Aorta (tissue), 5 donors: ENCODE measurements around the gene CAV1. TPM values are rescaled to one million over a fixed set of nuclear protein-coding genes. Genes with fewer than 3 reads are reported as not detected.

Source experiments
- ATAC-seq: fragments of 200-7000 bp; cut with Tn5 transposase; one replicate; pipeline ENCODE4 v1.9.1; 2022; ENCODE audit warnings: moderate library complexity; ENCODE audit not compliant: low FRiP score
- DNase-seq, 2 donors: peaks; one replicate each; pipeline ENCODE4 v3.0.0-alpha.2; 2020
- H3K27ac ChIP-seq, 2 donors: one replicate each; pipeline ENCODE4 v1.5.1; 2013; ENCODE audit warnings: low read length in 2 of 2, mild to moderate bottlenecking in 2 of 2, moderate library complexity in 2 of 2, control low read depth in 1 of 2, inconsistent platforms in 1 of 2, low read depth in 1 of 2
- H3K27me3 ChIP-seq, 2 donors: one replicate each; pipeline ENCODE4 v1.6.1; 2013; ENCODE audit warnings: control low read depth in 1 of 2, low read length in 1 of 2, mild to moderate bottlenecking in 1 of 2, moderate library complexity in 1 of 2; ENCODE audit not compliant: insufficient read depth in 2 of 2, control insufficient read depth in 1 of 2
- H3K36me3 ChIP-seq, 2 donors: one replicate each; pipeline ENCODE4 v1.6.1; 2013; ENCODE audit warnings: control low read depth in 1 of 2, low read length in 1 of 2, mild to moderate bottlenecking in 1 of 2; ENCODE audit not compliant: insufficient read depth in 2 of 2, control insufficient read depth in 1 of 2
- H3K4me1 ChIP-seq, 2 donors: one replicate each; pipeline ENCODE4 v1.6.1; 2013; ENCODE audit warnings: low read length in 2 of 2, control low read depth in 1 of 2, mild to moderate bottlenecking in 1 of 2, moderate library complexity in 1 of 2; ENCODE audit not compliant: insufficient read depth in 2 of 2, control insufficient read depth in 1 of 2
- H3K4me3 ChIP-seq, 2 donors: one replicate each; pipeline ENCODE4 v1.5.1; 2013; ENCODE audit warnings: low read length in 2 of 2, control low read depth in 1 of 2, mild to moderate bottlenecking in 1 of 2
- H3K9me3 ChIP-seq: one replicate; pipeline ENCODE4 v1.6.1; 2013; ENCODE audit warnings: mild to moderate bottlenecking, low read length; ENCODE audit not compliant: control insufficient read depth
- WGBS, 2 donors: extraction: QIAGEN DNeasy Blood & Tissue Kit; methylation state at CpG; one replicate each; pipeline ENCODE4 v1.1.7; 2013; 5-methylcytosine and 5-hydroxymethylcytosine counted together
- intact Hi-C, 2 donors: fragments of 100-400 bp; cut with DNase I; formaldehyde crosslinking; loops; one replicate each; pipeline versions ENCODE4 v1.14.2 to v1.15.0; 2022
- polyA plus RNA-seq, 2 donors: library from polyadenylated mRNA; stranded (reverse); fragments of 200-250 nt; gene quantifications; one replicate each; pipeline ENCODE4 v1.2.3, GENCODE V29; 2013
- total RNA-seq, 2 donors: library from RNA; stranded (reverse); fragmentation: NEBNext Ultra II Directional; extraction: Animal tissue kit (Norgen Biotek cat#: 25700); gene quantifications; one replicate each; pipeline ENCODE4 v1.2.1, GENCODE V29; 2021
- donor health status: healthy with polysubstance abuse.
- donor health status: Bipolar disorder and iron deficiency.
- donor health status: DM: no; HTN: no; CAD: no.
- donor health status: DM: no; HTN: no; CAD: no.
- donor health status: DM: yes; HTN: yes; CAD: no.

The CAV1 gene
- total and polyA plus RNA-seq, 4 donors, result 133 to 230 (median 229) TPM

DNA sequence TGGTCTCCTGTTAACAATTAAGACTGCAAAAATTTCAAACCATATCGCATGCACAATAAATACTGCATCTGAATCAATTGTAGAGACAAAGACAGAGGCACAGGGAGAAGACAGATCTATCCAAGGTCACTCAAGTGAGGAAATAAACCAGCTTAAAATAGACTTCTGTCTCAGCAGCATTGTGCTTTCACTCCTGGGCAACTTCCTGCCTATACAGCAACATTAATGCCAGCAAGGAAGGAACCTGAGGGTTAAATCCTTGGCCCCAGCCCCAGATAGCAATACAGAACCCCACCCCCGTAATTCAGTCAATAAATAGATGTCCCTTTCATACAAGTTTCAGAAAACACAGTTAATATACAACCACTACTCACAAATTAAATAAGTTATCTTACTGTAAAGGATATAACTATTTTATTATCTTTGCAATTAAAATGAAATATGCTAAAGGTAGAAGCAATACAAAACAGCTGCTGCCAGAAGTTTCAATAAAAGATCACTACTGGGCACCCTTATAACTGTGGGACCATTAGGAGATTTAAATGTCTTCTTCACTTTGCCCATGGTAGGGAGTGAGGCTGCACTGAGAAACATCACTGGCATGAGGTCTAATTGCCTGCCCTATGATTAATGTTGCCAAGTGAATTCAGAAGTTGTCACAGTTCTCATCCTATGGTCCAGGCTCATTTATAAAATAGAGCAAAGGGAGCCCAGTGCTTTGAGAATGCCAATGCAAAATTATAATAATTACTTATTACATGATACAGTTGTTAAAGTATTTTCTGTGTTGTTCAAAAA lies 49.4 kb downstream of the CAV1 start:
- intact Hi-C loops, result loop anchor here in 1 of 2 donors (10.0 kb wide), 1 partner anchor 129 kb away; no protein-coding TSS in a partner anchor
- DNase-seq, result no peak
- peaks cover 9 to 11% of the 10 kb centered on the region in 2 donors for H3K4me1 ChIP-seq
- H3K9me3 ChIP-seq, result no peaks in the 10 kb centered on the region
- no peak for ATAC-seq
- H3K36me3 ChIP-seq, result no peaks in the 10 kb centered on the region
- no peak overlapping the region for H3K4me3 ChIP-seq
- no peaks in the 10 kb centered on the region for H3K27me3 ChIP-seq
- H3K27ac ChIP-seq, result no peak overlapping the region
- WGBS, 2 donors, result 67% methylated on average over 2 of the region's 2 CpGs

DNA sequence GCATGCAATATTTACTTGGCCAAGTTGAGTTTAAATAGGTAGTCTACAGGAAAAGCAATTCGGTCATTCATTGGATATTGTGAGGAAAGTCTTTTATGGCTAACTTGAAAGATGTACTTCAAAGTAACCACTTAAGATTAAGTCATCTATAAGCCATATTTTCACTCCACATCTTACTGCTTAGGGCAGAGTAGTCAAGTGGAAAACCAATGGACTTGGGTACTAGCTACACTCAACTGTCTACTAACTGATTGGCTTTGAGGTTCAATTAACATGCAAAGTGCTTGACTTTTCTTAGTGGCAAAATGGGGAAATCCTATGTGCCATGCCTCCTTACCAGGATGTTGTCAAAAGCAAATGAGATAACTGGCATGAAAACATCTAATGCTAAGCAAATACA lies 51.0 kb downstream of the CAV1 start:
- Histone ChIP-seq H3K4me3 (no peak overlapping the region), H3K4me1 (peaks cover 9% of the 10 kb centered on the region in 2 donors), H3K27me3 (no peaks in the 10 kb centered on the region), H3K27ac (no peak overlapping the region), H3K36me3 (no peaks in the 10 kb centered on the region), H3K9me3 (no peaks in the 10 kb centered on the region)
- DNase-seq (no peak), ATAC-seq (no peak)
- 94 to 96% methylated on average over 1 of the region's 1 CpG for WGBS, 2 donors
- intact Hi-C loops, result loop anchor here in 1 of 2 donors (10.0 kb wide), 1 partner anchor 131 kb away; no protein-coding TSS in a partner anchor

- 50 to 52% methylated on average over 7 of the region's 7 CpGs for WGBS, 2 donors
- Histone ChIP-seq H3K4me1 (peaks cover 5 to 9% of the 10 kb centered on the region in 2 donors), H3K27me3 (no peaks in the 10 kb centered on the region), H3K36me3 (no peaks in the 10 kb centered on the region), H3K4me3 (no peak overlapping the region), H3K27ac (peak overlapping the region; percentile 91 to 93), H3K9me3 (no peaks in the 10 kb centered on the region)
- intact Hi-C loops, result loop anchor here in 1 of 2 donors (10.0 kb wide), 1 partner anchor 132 kb away; no protein-coding TSS in a partner anchor
- DNase-seq, result peak; percentile 76 to 83
- ATAC-seq, result peak; percentile 82
These were observed 51.8 kb downstream of the CAV1 start for GRCh38 chr7:116576350-116577319.

DNA sequence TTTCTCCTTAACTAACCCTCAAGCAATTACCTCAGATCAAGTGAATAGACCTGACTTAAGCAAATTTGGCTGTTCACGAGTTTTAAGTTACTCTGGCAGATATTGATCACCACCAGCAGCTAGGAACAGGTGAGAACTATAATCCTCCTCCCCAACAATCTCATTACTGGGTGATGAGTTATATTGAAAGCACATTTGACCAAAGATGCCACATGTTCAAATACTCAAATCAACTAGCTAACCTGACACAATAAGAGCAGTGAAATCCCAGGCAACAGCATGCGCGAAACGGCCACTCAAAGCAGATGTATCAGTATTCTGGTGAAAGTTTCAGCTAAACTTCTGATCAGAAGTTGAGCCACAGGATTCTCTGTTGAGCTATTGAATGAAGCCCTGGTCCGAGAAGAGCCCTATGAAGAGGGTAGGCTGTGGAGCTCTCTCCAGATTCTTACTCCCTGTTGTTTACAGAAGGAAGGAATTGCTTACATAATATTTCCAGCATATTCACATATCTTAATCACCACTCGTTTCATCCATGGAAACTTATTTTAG lies 52.6 kb downstream of the CAV1 start:
- DNase-seq (no peak), ATAC-seq (no peak)
- WGBS, 2 donors, result 21 to 41% methylated on average over 6 of the region's 6 CpGs
- intact Hi-C loops, result loop anchor here in 1 of 2 donors (10.0 kb wide), 1 partner anchor 133 kb away; no protein-coding TSS in a partner anchor
- no peaks in the 10 kb centered on the region for H3K36me3 ChIP-seq
- peak overlapping the region; percentile 29 to 83 for H3K27ac ChIP-seq
- no peaks in the 10 kb centered on the region for H3K27me3 ChIP-seq
- no peaks in the 10 kb centered on the region for H3K9me3 ChIP-seq
- no peak overlapping the region for H3K4me3 ChIP-seq
- peaks cover 5 to 9% of the 10 kb centered on the region in 2 donors for H3K4me1 ChIP-seq

DNA sequence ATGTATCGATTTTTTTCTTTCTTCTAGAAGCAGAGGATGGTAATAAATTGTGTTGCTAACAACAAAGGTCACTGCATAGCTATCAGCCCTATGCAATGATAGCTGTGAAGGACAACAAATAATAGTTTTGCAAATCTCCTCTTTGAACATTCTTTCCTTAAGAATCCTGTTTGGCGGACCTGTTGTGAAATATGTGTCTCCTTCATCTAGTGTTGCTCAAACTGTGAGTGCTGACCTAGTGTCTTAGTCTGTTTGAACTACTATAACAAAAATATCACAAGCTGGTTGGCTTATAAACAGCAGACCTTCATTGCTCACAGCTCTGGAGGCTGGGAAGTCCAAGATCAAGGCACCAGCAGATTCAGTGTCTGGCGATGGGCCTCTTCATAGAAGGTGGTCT lies 53.7 kb downstream of the CAV1 start:
- intact Hi-C loops, result loop anchor here in 1 of 2 donors (10.0 kb wide), 1 partner anchor 134 kb away; no protein-coding TSS in a partner anchor
- WGBS, 2 donors, result 97 to 98% methylated on average over 3 of the region's 3 CpGs
- no peak for DNase-seq
- Histone ChIP-seq H3K27ac (no peak overlapping the region), H3K36me3 (no peaks in the 10 kb centered on the region), H3K9me3 (no peaks in the 10 kb centered on the region), H3K27me3 (no peaks in the 10 kb centered on the region), H3K4me3 (no peak overlapping the region), H3K4me1 (peaks cover 5 to 9% of the 10 kb centered on the region in 2 donors)
- ATAC-seq, result no peak

DNA sequence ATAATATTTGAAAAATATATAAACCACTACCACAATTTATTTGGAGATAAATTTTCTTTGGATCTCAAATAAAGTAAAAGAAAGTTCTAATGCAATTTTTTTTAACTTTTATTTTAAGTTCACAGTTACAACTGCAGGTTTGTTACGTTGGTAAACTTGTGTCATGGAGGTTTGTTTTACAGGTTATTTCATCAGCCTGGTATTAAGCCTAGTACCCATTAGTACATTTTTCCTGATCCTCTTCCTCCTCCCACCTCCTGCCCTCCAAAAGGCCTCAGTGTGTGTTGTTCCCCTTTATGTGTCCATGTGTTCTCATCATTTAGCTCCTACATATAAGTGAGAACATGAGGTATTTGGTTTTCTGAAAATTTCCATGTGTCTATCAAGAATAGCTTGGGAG lies 54.5 kb downstream of the CAV1 start:
- no peaks in the 10 kb centered on the region for H3K27me3 ChIP-seq
- H3K4me1 ChIP-seq, result peaks cover 8 to 9% of the 10 kb centered on the region in 2 donors
- ATAC-seq (no peak), DNase-seq (no peak)
- H3K4me3 ChIP-seq, result no peak overlapping the region
- no peaks in the 10 kb centered on the region for H3K36me3 ChIP-seq
- WGBS, 2 donors, result 81 to 84% methylated on average over 1 of the region's 1 CpG
- intact Hi-C loops, result loop anchor here in 1 of 2 donors (10.0 kb wide), 1 partner anchor 135 kb away; no protein-coding TSS in a partner anchor
- no peaks in the 10 kb centered on the region for H3K9me3 ChIP-seq
- no peak overlapping the region for H3K27ac ChIP-seq

DNA sequence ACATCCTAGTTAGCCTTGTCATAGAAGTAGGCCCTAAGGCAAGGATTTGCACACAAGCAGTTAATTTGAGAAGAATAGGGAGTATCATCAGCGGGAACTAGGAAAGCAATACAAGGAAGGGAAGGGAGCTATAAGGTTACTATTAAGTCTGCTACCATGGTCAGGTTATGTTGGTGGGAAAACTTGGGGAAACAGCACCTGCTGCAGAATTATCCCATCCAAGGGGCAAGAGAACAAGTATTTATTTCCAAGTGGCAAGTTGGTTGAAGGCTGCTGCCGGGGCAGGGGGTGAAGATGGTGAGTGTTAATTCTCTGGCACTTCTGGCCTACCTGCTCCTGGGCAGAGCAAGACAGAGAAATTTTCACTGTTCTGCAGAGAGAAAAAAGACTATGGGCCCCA lies 55.0 kb downstream of the CAV1 start:
- Histone ChIP-seq H3K9me3 (no peaks in the 10 kb centered on the region), H3K36me3 (no peaks in the 10 kb centered on the region), H3K27me3 (no peaks in the 10 kb centered on the region), H3K27ac (no peak overlapping the region), H3K4me3 (no peak overlapping the region), H3K4me1 (peaks cover 8 to 9% of the 10 kb centered on the region in 2 donors)
- 95 to 99% methylated on average over 2 of the region's 2 CpGs for WGBS, 2 donors
- ATAC-seq, result no peak
- intact Hi-C loops, result loop anchor here (5.0 to 10.0 kb wide), 3 partner anchors 53 to 143 kb away; partner anchors contain the start of gene CAV1 (in 1 of the 2)
- DNase-seq, result no peak

GRCh38 chr7:116582164-116582732 lies 57.4 kb downstream of the CAV1 start:
- Histone ChIP-seq H3K36me3 (no peaks in the 10 kb centered on the region), H3K4me3 (no peak overlapping the region), H3K27ac (peak overlapping the region; percentile 80 to 83), H3K27me3 (no peaks in the 10 kb centered on the region), H3K9me3 (no peaks in the 10 kb centered on the region), H3K4me1 (peaks cover 3 to 7% of the 10 kb centered on the region in 2 donors)
- ATAC-seq (no peak), DNase-seq (no peak)
- WGBS, 2 donors, result 82 to 85% methylated on average over 4 of the region's 4 CpGs
- intact Hi-C loops, result loop anchor here (5.0 kb wide), 2 partner anchors 55 to 145 kb away; partner anchors contain the start of gene CAV1 (in 1 of the 2)
